Measurements from ENCODE around the gene TUB. TPM values are rescaled to one million over a fixed set of nuclear protein-coding genes. Genes with fewer than 3 reads are reported as not detected.
A peak's percentile ranks its signal among the peaks of the same experiment; 100 is the strongest.

TUB gene
- total RNA-seq, 2 experiments from 2014 or later, result 0.67 to 0.69 TPM

DNA sequence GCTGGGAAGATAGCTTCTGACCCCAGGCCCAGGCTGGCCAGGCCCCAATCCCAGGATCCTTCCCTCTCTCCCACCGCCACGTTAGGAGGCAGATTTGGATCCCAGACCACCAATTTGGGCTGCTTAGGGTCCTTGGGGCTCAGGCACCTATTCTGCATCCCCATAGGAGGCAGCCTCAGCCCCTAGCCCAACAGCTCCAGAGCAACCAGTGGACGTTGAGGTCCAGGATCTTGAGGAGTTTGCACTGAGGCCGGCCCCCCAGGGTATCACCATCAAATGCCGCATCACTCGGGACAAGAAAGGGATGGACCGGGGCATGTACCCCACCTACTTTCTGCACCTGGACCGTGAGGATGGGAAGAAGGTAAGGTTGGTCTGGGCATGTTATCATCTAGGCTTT is 16.1 kb downstream of the TUB start:
- Mint-ChIP-seq H3K27ac (no peak overlapping the region), H3K9me3 (no peaks in the 10 kb centered on the region), H3K4me1 (ENCODE audit: low read depth) (peaks cover 2% of the 10 kb centered on the region), H3K4me3 (no peak overlapping the region), H3K36me3 (ENCODE audit: low read depth) (no peaks in the 10 kb centered on the region), H3K27me3 (ENCODE audit: low read depth) (no peaks in the 10 kb centered on the region)
- CTCF ChIA-PET, result interaction anchor here (3.2 to 9.7 kb wide), 3 partner anchors 12 to 92 kb away, joined by 14 to 92 read pairs (median 90); no protein-coding TSS in a partner anchor
- DNase-seq, result no peak
- intact Hi-C loops (cut with micrococcal nuclease), result loop anchor here (10.0 kb wide), 1 partner anchor 412 kb away; no protein-coding TSS in a partner anchor

DNA sequence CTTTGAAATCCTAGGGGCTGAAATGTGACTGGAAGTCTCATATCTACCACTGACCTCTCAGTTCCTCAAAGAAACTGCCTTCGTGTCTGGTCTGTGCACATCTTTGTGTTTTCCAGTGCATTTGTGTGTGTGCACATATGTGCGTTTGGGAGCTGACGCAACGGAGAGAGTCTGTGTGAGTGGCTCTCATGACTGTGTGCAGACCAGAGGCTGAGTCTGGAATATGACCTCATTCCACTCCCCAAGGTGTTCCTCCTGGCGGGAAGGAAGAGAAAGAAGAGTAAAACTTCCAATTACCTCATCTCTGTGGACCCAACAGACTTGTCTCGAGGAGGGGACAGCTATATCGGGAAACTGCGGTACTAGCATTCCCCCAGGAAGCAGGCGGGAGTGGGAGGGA is 16.5 kb downstream of the TUB start:
- Mint-ChIP-seq H3K4me1 (ENCODE audit: low read depth) (peaks cover 2% of the 10 kb centered on the region), H3K27ac (no peak overlapping the region), H3K9me3 (no peaks in the 10 kb centered on the region), H3K4me3 (no peak overlapping the region), H3K36me3 (ENCODE audit: low read depth) (no peaks in the 10 kb centered on the region), H3K27me3 (ENCODE audit: low read depth) (no peaks in the 10 kb centered on the region)
- DNase-seq, result no peak
- CTCF ChIA-PET, result interaction anchor here (0.7 to 8.5 kb wide), 5 partner anchors 12 to 319 kb away, joined by 3 to 92 read pairs (median 14); no protein-coding TSS in a partner anchor
- intact Hi-C loops (cut with micrococcal nuclease), result loop anchor here (10.0 kb wide), 1 partner anchor 413 kb away; no protein-coding TSS in a partner anchor

DNA sequence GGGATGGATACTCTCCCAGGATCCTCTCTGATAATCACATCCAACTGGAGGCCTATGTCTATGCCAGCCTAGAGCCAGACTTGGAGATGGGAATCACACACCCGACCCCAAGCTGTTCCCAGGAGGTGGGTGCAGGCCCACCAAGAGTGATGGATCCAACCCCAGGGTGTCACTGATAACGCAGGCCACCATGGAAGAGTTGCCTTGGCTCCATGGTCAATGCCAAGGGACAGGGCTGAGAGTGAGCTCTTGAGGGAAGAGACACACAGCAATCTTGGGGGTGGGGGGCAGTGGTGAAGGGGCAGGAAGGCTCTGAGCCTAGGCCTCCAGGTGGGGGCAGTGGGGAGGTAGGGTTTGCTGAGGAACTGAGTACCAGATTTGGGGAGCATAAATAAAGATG is 16.9 kb downstream of the TUB start:
- intact Hi-C loops (cut with micrococcal nuclease), result loop anchor here (2.0 to 10.0 kb wide), 2 partner anchors 205 to 413 kb away; no protein-coding TSS in a partner anchor
- Mint-ChIP-seq H3K9me3 (no peaks in the 10 kb centered on the region), H3K36me3 (ENCODE audit: low read depth) (no peaks in the 10 kb centered on the region), H3K27ac (no peak overlapping the region), H3K4me3 (no peak overlapping the region), H3K4me1 (ENCODE audit: low read depth) (no peaks in the 10 kb centered on the region), H3K27me3 (ENCODE audit: low read depth) (no peaks in the 10 kb centered on the region)
- CTCF ChIA-PET, result interaction anchor here (0.7 to 8.5 kb wide), 8 partner anchors 11 to 319 kb away, joined by 3 to 92 read pairs (median 13); no protein-coding TSS in a partner anchor
- DNase-seq, result no peak

GRCh38 chr11:8098361-8098760 is 17.4 kb downstream of the TUB start:
- H3K4me3 Mint-ChIP-seq, result no peak overlapping the region
- CTCF ChIA-PET, result interaction anchor here (1.0 to 8.5 kb wide), 16 partner anchors 8 to 496 kb away, joined by 3 to 92 read pairs (median 10); partner anchors contain the start of genes STK33 and TUB
- no peaks in the 10 kb centered on the region for H3K36me3 Mint-ChIP-seq (ENCODE audit: low read depth)
- H3K9me3 Mint-ChIP-seq, result no peaks in the 10 kb centered on the region
- intact Hi-C loops (cut with micrococcal nuclease), result loop anchor here (2.0 to 10.0 kb wide), 2 partner anchors 206 to 414 kb away; no protein-coding TSS in a partner anchor
- no peak for DNase-seq
- H3K4me1 Mint-ChIP-seq (ENCODE audit: low read depth), result no peaks in the 10 kb centered on the region
- no peak overlapping the region for H3K27ac Mint-ChIP-seq
- H3K27me3 Mint-ChIP-seq (ENCODE audit: low read depth), result no peaks in the 10 kb centered on the region

GRCh38 chr11:8098879-8099278 is 17.9 kb downstream of the TUB start:
- H3K36me3 Mint-ChIP-seq (ENCODE audit: low read depth), result no peaks in the 10 kb centered on the region
- CTCF ChIA-PET, result interaction anchor here (0.7 to 8.5 kb wide), 28 partner anchors 9 to 602 kb away, joined by 3 to 92 read pairs (median 8); partner anchors contain the start of genes EIF3F, STK33 and TUB
- intact Hi-C loops (cut with micrococcal nuclease), result loop anchor here (1.0 to 10.0 kb wide), 4 partner anchors 66 to 414 kb away; no protein-coding TSS in a partner anchor

GRCh38 chr11:8099291-8099899 is 18.4 kb downstream of the TUB start:
- Mint-ChIP-seq H3K27ac (no peak overlapping the region), H3K4me3 (no peak overlapping the region), H3K4me1 (ENCODE audit: low read depth) (no peaks in the 10 kb centered on the region), H3K9me3 (no peaks in the 10 kb centered on the region), H3K27me3 (ENCODE audit: low read depth) (no peaks in the 10 kb centered on the region), H3K36me3 (ENCODE audit: low read depth) (no peaks in the 10 kb centered on the region)
- CTCF ChIA-PET, result interaction anchor here (0.6 to 8.5 kb wide), 36 partner anchors 8 to 602 kb away, joined by 3 to 92 read pairs (median 6); partner anchors contain the start of genes EIF3F, RIC3, STK33 and TUB
- intact Hi-C loops (cut with micrococcal nuclease), result loop anchor here (1.0 to 10.0 kb wide), 4 partner anchors 66 to 415 kb away; no protein-coding TSS in a partner anchor
- DNase-seq, result peak; percentile 88

More at GRCh38 chr11:8098879-8099278, 17.9 kb downstream of the TUB start:
- Mint-ChIP-seq H3K4me1 (ENCODE audit: low read depth) (no peaks in the 10 kb centered on the region), H3K27ac (no peak overlapping the region), H3K9me3 (no peaks in the 10 kb centered on the region), H3K27me3 (ENCODE audit: low read depth) (no peaks in the 10 kb centered on the region), H3K4me3 (no peak overlapping the region)
- no peak for DNase-seq

GRCh38 chr11:8100158-8100557 is 19.1 kb downstream of the TUB start:
- no peaks in the 10 kb centered on the region for H3K4me1 Mint-ChIP-seq (ENCODE audit: low read depth)
- H3K36me3 Mint-ChIP-seq (ENCODE audit: low read depth), result no peaks in the 10 kb centered on the region
- DNase-seq, result no peak
- no peaks in the 10 kb centered on the region for H3K9me3 Mint-ChIP-seq
- CTCF ChIA-PET, result interaction anchor here (0.7 to 8.5 kb wide), 19 partner anchors 9 to 207 kb away, joined by 3 to 92 read pairs (median 9); partner anchors contain the start of genes EIF3F, RIC3 and TUB
- H3K4me3 Mint-ChIP-seq, result no peak overlapping the region
- H3K27me3 Mint-ChIP-seq (ENCODE audit: low read depth), result no peaks in the 10 kb centered on the region
- intact Hi-C loops (cut with micrococcal nuclease), result no loop called here
- H3K27ac Mint-ChIP-seq, result no peak overlapping the region

GRCh38 chr11:8100605-8101004 is 19.6 kb downstream of the TUB start:
- Mint-ChIP-seq H3K4me1 (ENCODE audit: low read depth) (no peaks in the 10 kb centered on the region), H3K4me3 (no peak overlapping the region), H3K9me3 (no peaks in the 10 kb centered on the region), H3K27me3 (ENCODE audit: low read depth) (no peaks in the 10 kb centered on the region), H3K36me3 (ENCODE audit: low read depth) (no peaks in the 10 kb centered on the region), H3K27ac (no peak overlapping the region)
- DNase-seq, result no peak
- CTCF ChIA-PET, result interaction anchor here (0.7 to 8.5 kb wide), 14 partner anchors 8 to 208 kb away, joined by 3 to 92 read pairs (median 10); partner anchors contain the start of genes EIF3F and TUB
- intact Hi-C loops (cut with micrococcal nuclease), result no loop called here

DNA sequence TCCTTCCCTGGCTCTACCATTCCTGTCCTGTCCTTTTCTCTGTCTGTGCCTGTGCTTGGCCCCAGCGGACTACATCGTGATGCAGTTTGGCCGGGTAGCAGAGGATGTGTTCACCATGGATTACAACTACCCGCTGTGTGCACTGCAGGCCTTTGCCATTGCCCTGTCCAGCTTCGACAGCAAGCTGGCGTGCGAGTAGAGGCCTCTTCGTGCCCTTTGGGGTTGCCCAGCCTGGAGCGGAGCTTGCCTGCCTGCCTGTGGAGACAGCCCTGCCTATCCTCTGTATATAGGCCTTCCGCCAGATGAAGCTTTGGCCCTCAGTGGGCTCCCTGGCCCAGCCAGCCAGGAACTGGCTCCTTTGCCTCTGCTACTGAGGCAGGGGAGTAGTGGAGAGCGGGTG is 20.4 kb downstream of the TUB start:
- DNase-seq, result no peak
- no peaks in the 10 kb centered on the region for H3K9me3 Mint-ChIP-seq
- no peaks in the 10 kb centered on the region for H3K27me3 Mint-ChIP-seq (ENCODE audit: low read depth)
- H3K4me3 Mint-ChIP-seq, result no peak overlapping the region
- CTCF ChIA-PET, result interaction anchor here (0.7 to 8.5 kb wide), 4 partner anchors 66 to 209 kb away, joined by 3 to 92 read pairs (median 50); no protein-coding TSS in a partner anchor
- intact Hi-C loops (cut with micrococcal nuclease), result no loop called here
- no peak overlapping the region for H3K27ac Mint-ChIP-seq
- H3K36me3 Mint-ChIP-seq (ENCODE audit: low read depth), result no peaks in the 10 kb centered on the region
- H3K4me1 Mint-ChIP-seq (ENCODE audit: low read depth), result no peaks in the 10 kb centered on the region

- Mint-ChIP-seq H3K4me3 (no peak overlapping the region), H3K36me3 (ENCODE audit: low read depth) (no peaks in the 10 kb centered on the region), H3K27me3 (ENCODE audit: low read depth) (no peaks in the 10 kb centered on the region), H3K4me1 (ENCODE audit: low read depth) (no peaks in the 10 kb centered on the region), H3K27ac (no peak overlapping the region), H3K9me3 (no peaks in the 10 kb centered on the region)
- CTCF ChIA-PET, result interaction anchor here (8.5 kb wide), 1 partner anchor 67 kb away, joined by 92 read pairs; no protein-coding TSS in a partner anchor
- intact Hi-C loops (cut with micrococcal nuclease), result no loop called here
- DNase-seq, result no peak
These were observed 21.4 kb downstream of the TUB start for GRCh38 chr11:8102296-8102915.

DNA sequence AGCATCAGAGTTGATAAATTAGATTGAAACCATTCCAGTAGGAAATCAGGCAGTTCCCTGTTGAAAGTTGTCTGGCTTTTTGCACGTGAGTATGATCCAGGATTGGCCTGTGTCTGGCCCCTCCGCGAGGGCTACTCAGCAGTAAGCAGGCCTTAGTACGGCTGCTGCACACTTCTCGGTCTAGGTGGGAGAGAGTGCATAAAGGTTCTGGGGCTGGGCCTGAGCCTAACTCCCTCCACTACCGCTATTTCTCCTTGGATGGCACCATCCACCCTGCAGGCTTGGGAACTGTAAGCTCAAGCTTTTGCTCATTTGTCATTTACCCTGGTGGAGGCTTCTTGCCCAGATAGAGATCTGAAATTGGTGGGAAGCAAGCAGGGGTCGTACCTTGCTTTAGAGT is 22.0 kb downstream of the TUB start:
- intact Hi-C loops (cut with micrococcal nuclease), result no loop called here
- no peak overlapping the region for H3K27ac Mint-ChIP-seq
- H3K4me3 Mint-ChIP-seq, result no peak overlapping the region
- CTCF ChIA-PET, result interaction anchor here (1.4 to 8.5 kb wide), 2 partner anchors 9 to 68 kb away, joined by 4 to 92 read pairs; no protein-coding TSS in a partner anchor
- no peaks in the 10 kb centered on the region for H3K4me1 Mint-ChIP-seq (ENCODE audit: low read depth)
- no peak for DNase-seq
- H3K9me3 Mint-ChIP-seq, result no peaks in the 10 kb centered on the region
- no peaks in the 10 kb centered on the region for H3K27me3 Mint-ChIP-seq (ENCODE audit: low read depth)
- H3K36me3 Mint-ChIP-seq (ENCODE audit: low read depth), result no peaks in the 10 kb centered on the region

DNA sequence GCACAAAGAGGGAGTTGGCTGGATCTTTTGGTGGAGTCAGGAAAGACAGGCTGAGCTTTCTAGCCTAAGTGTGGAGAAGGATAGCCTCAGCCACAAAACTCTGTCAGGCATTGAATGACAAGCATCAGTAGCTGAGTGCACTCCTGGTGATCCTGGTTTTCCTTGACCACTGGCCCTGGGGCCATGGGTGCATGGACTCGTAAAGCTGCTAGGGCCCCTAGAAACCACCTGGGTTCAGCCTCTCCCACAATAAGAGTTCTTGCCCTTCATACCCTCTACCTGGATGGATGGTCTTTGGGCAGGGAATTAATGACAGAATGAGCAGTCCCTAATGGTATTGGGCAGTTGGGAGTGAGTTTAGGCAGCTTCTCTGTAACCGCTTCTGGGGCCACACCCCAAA is 22.9 kb downstream of the TUB start:
- Mint-ChIP-seq H3K36me3 (ENCODE audit: low read depth) (no peaks in the 10 kb centered on the region), H3K27me3 (ENCODE audit: low read depth) (no peaks in the 10 kb centered on the region), H3K4me1 (ENCODE audit: low read depth) (no peaks in the 10 kb centered on the region), H3K27ac (no peak overlapping the region), H3K9me3 (no peaks in the 10 kb centered on the region), H3K4me3 (no peak overlapping the region)
- DNase-seq, result no peak
- CTCF ChIA-PET, result interaction anchor here (1.4 to 8.5 kb wide), 2 partner anchors 10 to 69 kb away, joined by 4 to 92 read pairs; no protein-coding TSS in a partner anchor
- intact Hi-C loops (cut with micrococcal nuclease), result no loop called here
